Myometrial cell (primary cell): ENCODE measurements around the gene PAOX. TPM values are rescaled to one million over a fixed set of nuclear protein-coding genes. Genes with fewer than 3 reads are reported as not detected.

ENCODE experiments used
- total RNA-seq: library from RNA; depleted of rRNA; stranded (reverse); fragments of >200 nt; gene quantifications from 2 replicates; pipeline ENCODE4 v1.2.3, GENCODE V29; 2015

PAOX gene
- total RNA-seq = 8.6 and 12.9 TPM in 2 replicates

DNA sequence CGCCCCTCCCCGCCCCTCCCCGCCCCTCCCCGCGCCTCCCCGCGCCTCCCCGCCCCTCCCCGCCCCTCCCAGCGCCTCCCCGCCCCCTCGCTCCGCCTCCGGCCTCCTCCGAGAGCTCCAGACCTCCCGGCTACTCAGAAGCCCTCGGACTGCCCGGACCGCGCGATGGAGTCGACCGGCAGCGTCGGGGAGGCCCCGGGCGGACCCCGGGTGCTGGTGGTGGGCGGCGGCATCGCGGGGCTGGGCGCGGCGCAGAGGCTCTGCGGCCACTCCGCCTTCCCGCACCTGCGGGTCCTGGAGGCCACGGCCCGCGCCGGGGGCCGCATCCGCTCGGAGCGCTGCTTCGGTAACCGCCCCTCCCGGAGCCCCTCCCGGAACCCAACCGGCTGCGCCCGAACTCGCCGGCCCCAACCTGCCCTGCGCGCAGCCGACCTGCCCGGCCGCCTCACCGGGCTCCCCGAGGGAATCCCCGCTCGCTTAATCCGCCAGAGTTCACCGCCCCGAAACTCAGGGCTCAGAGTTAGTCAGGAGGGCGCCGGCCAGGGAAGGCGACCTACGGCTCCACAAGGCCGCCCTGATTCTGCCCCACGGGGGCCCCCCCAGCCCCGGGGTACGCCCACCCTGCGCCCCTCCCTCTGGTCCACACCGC is at the start of gene PAOX:
Gene PAOX, plus strand, starts transcription at position 111 of the 649 bp plus-strand sequence. Its CDS starts 55 bp downstream, at position 166.

DNA sequence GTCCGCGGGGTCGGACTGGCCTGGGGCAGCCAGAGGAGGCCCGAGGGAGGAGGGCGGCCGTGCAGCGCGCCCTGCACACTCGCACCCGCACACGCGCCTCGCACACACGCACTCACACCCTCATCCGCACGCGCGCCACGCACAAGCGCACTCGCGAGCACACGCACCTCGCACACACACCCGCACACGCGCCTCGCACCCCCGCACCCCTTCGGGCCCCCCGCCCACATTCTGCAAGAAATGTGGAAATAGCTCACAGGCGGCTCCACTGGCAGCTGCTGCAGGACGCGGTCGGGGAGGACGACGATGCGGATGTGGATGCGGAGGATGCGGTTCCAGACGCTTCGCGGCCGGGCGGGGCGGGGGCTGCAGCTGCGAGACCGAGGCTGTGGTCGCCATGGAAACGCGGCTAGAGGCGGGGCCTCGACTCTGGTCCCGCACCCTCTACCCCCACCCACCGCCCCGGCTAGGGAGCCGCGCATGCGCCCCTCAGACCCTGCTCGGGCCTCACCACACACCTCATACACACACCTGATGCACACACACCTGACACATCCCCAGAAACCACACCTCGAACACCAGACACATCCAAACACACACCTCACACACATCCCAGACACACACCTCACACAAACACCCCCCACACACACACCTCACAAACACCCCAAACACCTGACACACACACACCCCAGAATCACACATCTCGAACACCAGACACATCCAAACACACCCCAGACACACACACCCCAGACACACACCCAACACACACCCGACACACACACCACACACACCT is 42.3 kb upstream of the PAOX start, which contains the start of gene CALY:
Gene CALY, minus strand, starts transcription at position 320 of the 793 bp plus-strand sequence. CDS start 7,907 bp downstream, outside the sequence.

DNA sequence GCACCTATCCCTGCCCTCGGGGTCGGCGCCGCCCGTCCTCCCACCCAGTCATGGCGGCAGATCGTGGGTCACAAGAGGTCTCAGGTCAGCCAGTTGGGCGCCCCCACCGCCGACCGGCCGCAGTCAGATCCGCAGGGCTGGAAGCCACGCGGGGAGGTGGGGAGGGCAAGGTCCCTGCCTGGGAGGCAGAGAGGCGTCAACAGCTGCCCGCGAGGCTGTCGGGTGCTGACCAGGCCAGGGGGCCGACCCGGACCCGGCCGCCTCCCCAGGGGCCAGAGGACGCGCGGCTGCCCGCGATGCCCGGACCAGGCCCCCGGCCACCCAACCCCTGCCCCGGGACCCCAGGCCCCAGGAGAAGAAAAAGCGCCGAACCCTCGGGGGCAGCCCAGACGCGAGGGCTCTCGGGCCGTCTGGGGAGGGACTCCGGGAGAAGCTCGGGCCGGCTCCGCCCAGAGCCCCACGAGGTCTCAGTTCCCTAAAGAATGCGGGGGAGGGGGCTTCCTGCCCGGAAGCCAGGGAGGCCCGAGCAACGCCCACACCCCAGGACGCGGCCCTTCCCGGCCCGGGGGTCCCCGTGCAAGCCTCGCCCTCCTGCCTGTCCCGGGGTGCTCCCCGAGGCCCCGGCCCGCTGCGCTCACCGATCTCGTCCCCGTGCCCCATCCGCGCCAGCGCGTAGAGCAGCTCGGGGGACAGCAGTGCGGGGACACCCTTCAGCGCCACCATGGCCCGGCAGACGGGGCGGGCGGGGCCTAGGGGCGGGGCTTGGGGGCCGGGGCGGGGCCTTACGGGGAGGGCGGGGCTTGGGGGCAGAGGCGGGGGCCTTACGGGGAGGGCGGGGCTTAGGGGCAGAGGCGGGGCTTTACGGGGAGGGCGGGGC is 21.5 kb upstream of the PAOX start, which contains the start of gene FUOM:
Gene FUOM, minus strand, starts transcription at position 735 of the 877 bp plus-strand sequence. Its CDS starts 12 bp downstream, at position 723.

DNA sequence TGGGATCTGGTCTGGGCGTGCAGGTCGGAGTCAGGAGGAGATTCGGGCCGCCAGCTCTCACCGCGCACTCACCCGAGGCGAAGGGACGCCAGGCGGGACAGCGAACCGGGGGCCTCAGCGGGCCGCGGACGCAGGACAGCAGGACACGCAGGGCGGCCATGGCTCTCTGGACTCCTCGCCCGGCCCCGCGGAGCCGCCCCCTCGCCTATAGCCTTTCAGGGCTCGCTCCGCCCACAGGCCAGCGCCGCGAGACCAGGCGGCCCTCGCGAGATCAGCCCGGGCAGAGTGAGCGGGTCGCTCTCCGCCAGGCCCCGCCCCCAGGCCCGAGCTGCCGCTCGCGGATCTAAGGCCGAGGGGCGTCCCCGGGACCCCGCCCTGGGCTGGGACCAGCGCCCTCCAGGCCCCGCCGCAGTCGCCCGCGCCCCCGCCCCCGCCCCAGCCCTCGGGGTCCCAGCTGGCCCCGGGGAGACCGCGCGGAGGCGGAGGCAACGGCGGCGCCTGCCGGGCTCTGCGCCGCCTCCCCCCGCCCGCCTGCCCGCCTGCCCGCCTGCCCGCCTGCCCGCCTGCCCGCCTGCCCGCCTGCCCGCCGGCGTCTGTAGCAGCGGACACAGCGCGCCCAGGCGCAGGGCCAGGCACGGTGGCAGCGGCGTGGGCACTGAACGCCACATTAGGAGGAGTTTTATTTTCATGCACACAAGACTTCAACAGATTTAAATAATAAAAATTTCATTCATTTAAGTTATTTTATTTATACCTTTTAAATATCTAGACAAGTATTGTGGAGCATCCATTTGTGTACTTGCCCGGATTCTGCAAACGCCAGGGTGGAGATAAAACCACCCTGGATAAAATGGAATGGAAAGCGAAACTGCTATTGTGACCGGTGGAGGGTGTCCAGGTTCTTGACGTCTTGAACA is 5.6 kb upstream of the PAOX start, which contains the start of gene ECHS1:
Gene ECHS1, minus strand, starts transcription at position 181 of the 917 bp plus-strand sequence. Its CDS starts 21 bp downstream, at position 160.

DNA sequence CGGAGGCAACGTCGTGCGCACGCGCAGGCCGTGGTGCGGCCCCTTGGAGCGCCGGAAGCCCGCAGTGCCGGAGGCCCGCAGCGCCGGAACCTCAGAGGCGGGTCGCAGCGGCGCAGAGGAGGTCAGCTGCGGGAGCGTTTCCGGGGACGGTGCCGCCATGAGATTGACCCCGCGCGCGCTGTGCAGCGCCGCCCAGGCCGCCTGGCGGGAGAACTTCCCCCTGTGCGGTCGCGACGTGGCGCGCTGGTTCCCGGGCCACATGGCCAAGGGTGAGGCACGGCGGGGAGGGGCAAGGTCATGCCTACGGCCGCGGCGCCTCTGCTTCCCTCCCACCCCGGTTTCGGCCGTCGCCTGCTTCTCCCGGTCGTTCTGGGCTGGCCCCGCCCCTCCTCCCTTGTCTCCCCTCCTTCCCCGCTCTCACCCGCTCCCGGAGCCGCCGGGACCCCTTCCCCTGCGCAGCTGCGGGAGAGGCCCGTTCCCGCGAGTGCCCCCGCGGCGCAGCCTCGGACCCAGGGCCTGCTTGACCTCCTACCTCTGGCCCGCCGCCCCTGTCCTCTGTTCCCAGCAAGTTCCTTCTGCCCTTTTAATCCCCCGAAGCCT is 15.1 kb downstream of the PAOX start, which contains the start of gene MTG1:
Gene MTG1, plus strand, starts transcription at position 94 of the 600 bp plus-strand sequence. Its CDS starts 64 bp downstream, at position 158.

DNA sequence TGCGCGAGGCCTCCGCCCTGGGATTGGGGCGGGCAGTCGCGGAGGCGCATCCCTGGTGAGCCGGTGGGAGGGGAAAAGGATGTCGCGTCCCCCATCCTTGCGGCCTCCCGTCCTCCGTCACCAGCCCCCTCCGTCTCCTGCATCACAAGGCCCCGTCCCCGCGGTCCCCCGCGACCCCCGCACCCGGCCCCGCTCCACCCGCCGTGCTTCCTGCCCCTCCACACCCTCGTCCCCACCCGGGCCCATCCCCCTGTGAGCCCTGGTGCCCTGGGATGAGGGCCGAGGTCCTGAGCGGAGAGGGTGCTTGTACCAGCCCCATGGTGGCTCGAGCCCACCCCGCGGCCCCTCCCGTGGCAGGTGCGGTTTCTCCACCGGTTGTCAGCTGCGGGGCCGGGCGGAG is 45.5 kb downstream of the PAOX start, which contains the start of gene SPRN:
Gene SPRN, minus strand, starts transcription at position 25 of the 400 bp plus-strand sequence. CDS start 944 bp downstream, outside the sequence.

Other genes starting within 250 kb of the PAOX start
- gene KNDC1, start 219.0 kb upstream of the PAOX start, total RNA-seq = 0.58 and 2.7 TPM in 2 replicates
- not detected in 2 replicates for gene UTF1, start 149.0 kb upstream of the PAOX start, total RNA-seq
- gene VENTX, start 141.4 kb upstream of the PAOX start, total RNA-seq = not detected in 2 replicates
- 5.0 and 22.2 TPM in 2 replicates for gene ADAM8, start 102.4 kb upstream of the PAOX start, total RNA-seq
- 60.3 and 67.0 TPM in 2 replicates for gene TUBGCP2, start 70.4 kb upstream of the PAOX start, total RNA-seq
- gene ZNF511, start 70.3 kb upstream of the PAOX start, total RNA-seq = 30.6 and 37.9 TPM in 2 replicates
- not detected in 2 replicates for gene CALY, start 42.4 kb upstream of the PAOX start, total RNA-seq
- not detected in 2 replicates for gene PRAP1, start 31.9 kb upstream of the PAOX start, total RNA-seq
- 41.2 and 50.0 TPM in 2 replicates for gene FUOM, start 21.2 kb upstream of the PAOX start, total RNA-seq
- gene ECHS1, start 5.9 kb upstream of the PAOX start, total RNA-seq = 149 and 150 TPM in 2 replicates
- 23.2 and 30.0 TPM in 2 replicates for gene MTG1, start 14.9 kb downstream of the PAOX start, total RNA-seq
- 0.89 and 2.0 TPM in 2 replicates for gene SPRN, start 45.4 kb downstream of the PAOX start, total RNA-seq
- under 0.01 and 0.18 TPM in 2 replicates for gene SCART1, start 74.7 kb downstream of the PAOX start, total RNA-seq
- gene CYP2E1, start 148.1 kb downstream of the PAOX start, total RNA-seq = 0.18 TPM in 1 of 2 replicates, not detected in the other
- 0.58 TPM in 1 of 2 replicates, not detected in the other for gene SYCE1, start 186.3 kb downstream of the PAOX start, total RNA-seq
- not detected in 2 replicates for gene FRG2B, start 247.5 kb downstream of the PAOX start, total RNA-seq